ENCODE measurements around the gene ABLIM2. TPM values are rescaled to one million over a fixed set of nuclear protein-coding genes. Genes with fewer than 3 reads are reported as not detected.

Gene ABLIM2
- total and polyA plus RNA-seq, 4 donors = 12.2 to 60.4 (median 43.1) TPM

- H3K36me3 ChIP-seq (ENCODE audit: control insufficient read depth, insufficient read depth, low read length) = no peaks in the 10 kb centered on the region
- H3K27ac ChIP-seq (ENCODE audit: low read depth, low read length) = no peak overlapping the region
- no peaks in the 10 kb centered on the region for H3K9me3 ChIP-seq (ENCODE audit: control insufficient read depth, insufficient read depth, low read length)
- H3K4me1 ChIP-seq (ENCODE audit: control insufficient read depth, insufficient read depth, low read length) = peaks cover 41% of the 10 kb centered on the region
- no peaks in the 10 kb centered on the region for H3K27me3 ChIP-seq (ENCODE audit: control insufficient read depth, insufficient read depth, low read length)
- DNase-seq (ENCODE audit: low read depth in 4 of 6, low spot score in 6 of 6) = no peak
- no peak overlapping the region for H3K4me3 ChIP-seq (ENCODE audit: low read depth, low read length)
- 76% methylated on average over 12 of the region's 19 CpGs for WGBS (ENCODE audit: insufficient coverage)
Observed at GRCh38 chr4:8194306-8195242, 36.0 kb upstream of the ABLIM2 start.

- H3K36me3 ChIP-seq (ENCODE audit: control insufficient read depth, insufficient read depth, low read length) = peaks cover 2% of the 10 kb centered on the region
- no peak overlapping the region for H3K4me3 ChIP-seq (ENCODE audit: low read depth, low read length)
- 54% methylated on average over 10 of the region's 18 CpGs for WGBS (ENCODE audit: insufficient coverage)
- peaks cover 42% of the 10 kb centered on the region for H3K4me1 ChIP-seq (ENCODE audit: control insufficient read depth, insufficient read depth, low read length)
- no peaks in the 10 kb centered on the region for H3K9me3 ChIP-seq (ENCODE audit: control insufficient read depth, insufficient read depth, low read length)
- peak in 2 of 6 donors; percentile 53 to 77 for DNase-seq (ENCODE audit: low read depth in 4 of 6, low spot score in 6 of 6)
- no peak overlapping the region for H3K27ac ChIP-seq (ENCODE audit: low read depth, low read length)
- H3K27me3 ChIP-seq (ENCODE audit: control insufficient read depth, insufficient read depth, low read length) = no peaks in the 10 kb centered on the region
Observed at GRCh38 chr4:8192748-8193738, 34.4 kb upstream of the ABLIM2 start.

- Histone ChIP-seq H3K27ac (ENCODE audit: low read depth, low read length) (peak overlapping the region; percentile 25), H3K4me1 (ENCODE audit: control insufficient read depth, insufficient read depth, low read length) (peaks cover 40% of the 10 kb centered on the region), H3K4me3 (ENCODE audit: low read depth, low read length) (no peak overlapping the region), H3K9me3 (ENCODE audit: control insufficient read depth, insufficient read depth, low read length) (no peaks in the 10 kb centered on the region), H3K36me3 (ENCODE audit: control insufficient read depth, insufficient read depth, low read length) (peaks cover 2% of the 10 kb centered on the region), H3K27me3 (ENCODE audit: control insufficient read depth, insufficient read depth, low read length) (no peaks in the 10 kb centered on the region)
- 78% methylated on average over 23 of the region's 23 CpGs for WGBS (ENCODE audit: insufficient coverage)
- DNase-seq (ENCODE audit: low read depth in 4 of 6, low spot score in 6 of 6) = peak in 1 of 6 donors; percentile 34
Observed at GRCh38 chr4:8191136-8191747, 32.6 kb upstream of the ABLIM2 start.

- DNase-seq (ENCODE audit: low read depth in 4 of 6, low spot score in 6 of 6) = no peak
Observed at GRCh38 chr4:8189551-8190466, 31.2 kb upstream of the ABLIM2 start.

GRCh38 chr4:8188743-8189550, 30.3 kb upstream of the ABLIM2 start:
- WGBS (ENCODE audit: insufficient coverage) = 75% methylated on average over 29 of the region's 29 CpGs
- no peaks in the 10 kb centered on the region for H3K9me3 ChIP-seq (ENCODE audit: control insufficient read depth, insufficient read depth, low read length)
- H3K27me3 ChIP-seq (ENCODE audit: control insufficient read depth, insufficient read depth, low read length) = no peaks in the 10 kb centered on the region
- H3K36me3 ChIP-seq (ENCODE audit: control insufficient read depth, insufficient read depth, low read length) = peaks cover 2% of the 10 kb centered on the region
- H3K4me3 ChIP-seq (ENCODE audit: low read depth, low read length) = no peak overlapping the region
- DNase-seq (ENCODE audit: low read depth in 4 of 6, low spot score in 6 of 6) = peak in 2 of 6 donors; percentile 11 to 51
- peaks cover 32% of the 10 kb centered on the region for H3K4me1 ChIP-seq (ENCODE audit: control insufficient read depth, insufficient read depth, low read length)
- H3K27ac ChIP-seq (ENCODE audit: low read depth, low read length) = no peak overlapping the region

More at GRCh38 chr4:8189551-8190466, 31.2 kb upstream of the ABLIM2 start:
- Histone ChIP-seq H3K36me3 (ENCODE audit: control insufficient read depth, insufficient read depth, low read length) (peaks cover 2% of the 10 kb centered on the region), H3K4me3 (ENCODE audit: low read depth, low read length) (no peak overlapping the region), H3K4me1 (ENCODE audit: control insufficient read depth, insufficient read depth, low read length) (peaks cover 36% of the 10 kb centered on the region), H3K27me3 (ENCODE audit: control insufficient read depth, insufficient read depth, low read length) (no peaks in the 10 kb centered on the region), H3K9me3 (ENCODE audit: control insufficient read depth, insufficient read depth, low read length) (no peaks in the 10 kb centered on the region), H3K27ac (ENCODE audit: low read depth, low read length) (no peak overlapping the region)
- 81% methylated on average over 23 of the region's 26 CpGs for WGBS (ENCODE audit: insufficient coverage)

- peaks cover 2% of the 10 kb centered on the region for H3K36me3 ChIP-seq (ENCODE audit: control insufficient read depth, insufficient read depth, low read length)
- H3K9me3 ChIP-seq (ENCODE audit: control insufficient read depth, insufficient read depth, low read length) = no peaks in the 10 kb centered on the region
- H3K27me3 ChIP-seq (ENCODE audit: control insufficient read depth, insufficient read depth, low read length) = no peaks in the 10 kb centered on the region
- WGBS (ENCODE audit: insufficient coverage) = 69% methylated on average over 12 of the region's 12 CpGs
- no peak overlapping the region for H3K27ac ChIP-seq (ENCODE audit: low read depth, low read length)
- H3K4me1 ChIP-seq (ENCODE audit: control insufficient read depth, insufficient read depth, low read length) = peaks cover 34% of the 10 kb centered on the region
- no peak overlapping the region for H3K4me3 ChIP-seq (ENCODE audit: low read depth, low read length)
- no peak for DNase-seq (ENCODE audit: low read depth in 4 of 6, low spot score in 6 of 6)
Observed at GRCh38 chr4:8188085-8188484, 29.5 kb upstream of the ABLIM2 start.

GRCh38 chr4:8185930-8186329, 27.3 kb upstream of the ABLIM2 start:
- Histone ChIP-seq H3K27ac (ENCODE audit: low read depth, low read length) (no peak overlapping the region), H3K4me3 (ENCODE audit: low read depth, low read length) (no peak overlapping the region), H3K4me1 (ENCODE audit: control insufficient read depth, insufficient read depth, low read length) (peaks cover 35% of the 10 kb centered on the region), H3K36me3 (ENCODE audit: control insufficient read depth, insufficient read depth, low read length) (peaks cover 2% of the 10 kb centered on the region), H3K27me3 (ENCODE audit: control insufficient read depth, insufficient read depth, low read length) (no peaks in the 10 kb centered on the region), H3K9me3 (ENCODE audit: control insufficient read depth, insufficient read depth, low read length) (no peaks in the 10 kb centered on the region)
- no peak for DNase-seq (ENCODE audit: low read depth in 4 of 6, low spot score in 6 of 6)
- WGBS (ENCODE audit: insufficient coverage) = 49% methylated on average over 6 of the region's 9 CpGs

- DNase-seq (ENCODE audit: low read depth in 4 of 6, low spot score in 6 of 6) = peak in 1 of 6 donors; percentile 51
- Histone ChIP-seq H3K4me1 (ENCODE audit: control insufficient read depth, insufficient read depth, low read length) (peaks cover 35% of the 10 kb centered on the region), H3K27me3 (ENCODE audit: control insufficient read depth, insufficient read depth, low read length) (no peaks in the 10 kb centered on the region), H3K9me3 (ENCODE audit: control insufficient read depth, insufficient read depth, low read length) (no peaks in the 10 kb centered on the region), H3K36me3 (ENCODE audit: control insufficient read depth, insufficient read depth, low read length) (peaks cover 2% of the 10 kb centered on the region), H3K4me3 (ENCODE audit: low read depth, low read length) (no peak overlapping the region), H3K27ac (ENCODE audit: low read depth, low read length) (no peak overlapping the region)
- 43% methylated on average over 6 of the region's 9 CpGs for WGBS (ENCODE audit: insufficient coverage)
Observed at GRCh38 chr4:8185295-8185694, 26.7 kb upstream of the ABLIM2 start.

Measured in spinal cord (tissue), 10 donors.